HEK293 (cell line): ENCODE results near the gene ICE1.
"Not testable (repeated sequence)": the region's sequence is repeated elsewhere in the genome, so short reads cannot be mapped to it uniquely, and the experiment has no call there.

Source experiments
- CTCF ChIA-PET: fragments of 350-600 bp; formaldehyde crosslinking; extraction: SDS; loops from one replicate; lab custom pipeline; 2021; ENCODE audit warnings: antibody characterized with exemption; lab: Yijun Ruan, JAX
- POLR2A ChIA-PET: fragments of 300-600 bp; formaldehyde crosslinking; extraction: SDS; loops from one replicate; lab custom pipeline; 2020; ENCODE audit warnings: antibody characterized with exemption, inconsistent platforms; lab: Yijun Ruan, JAX
- H3K27ac ChIP-seq: fragments of 200-500 bp; sonication (Bioruptor generic); 2 replicates; pipeline ENCODE4 v1.5.1; 2014; ENCODE audit warnings: low read depth, low read length, control low read depth, inconsistent platforms; ENCODE audit errors: extremely low read depth
- H3K36me3 ChIP-seq, 2 experiments: fragments of 200-500 bp in 1 of 2; sonication (Bioruptor generic) in 1 of 2; 1 replicate in 1 of 2; 2 replicates in 1 of 2; pipeline ENCODE4 v1.5.1; 2014 to 2017; ENCODE audit warnings: inconsistent platforms in 2 of 2, low read length in 2 of 2; ENCODE audit not compliant: control insufficient read depth in 2 of 2, insufficient read depth in 1 of 2
- H3K4me1 ChIP-seq: fragments of 200-500 bp; sonication (Bioruptor generic); 2 replicates; pipeline ENCODE4 v1.5.1; 2014; ENCODE audit warnings: mild to moderate bottlenecking, low read length, inconsistent platforms; ENCODE audit not compliant: control insufficient read depth, insufficient read depth
- H3K4me3 ChIP-seq: 2 replicates; pipeline ENCODE4 v1.5.1; 2011; ENCODE audit warnings: low read depth, mild to moderate bottlenecking, control low read depth, low read length, moderate library complexity
- H3K9me3 ChIP-seq: fragments of 200-500 bp; sonication (Bioruptor generic); 2 replicates; pipeline ENCODE4 v1.5.1; 2014; ENCODE audit warnings: low read depth, low read length, inconsistent platforms; ENCODE audit not compliant: control insufficient read depth, insufficient read depth
- CTCF ChIP-seq: fragments of 450-650 bp; formaldehyde crosslinking; IDR thresholded peaks from 2 replicates; pipeline ENCODE4 v1.5.1; 2016; ENCODE audit warnings: missing biosample characterization, missing genetic modification characterization
- FEZF1 ChIP-seq: fragments of 450-650 bp; formaldehyde crosslinking; IDR thresholded peaks from 2 replicates; pipeline ENCODE4 v1.5.1; 2016; ENCODE audit warnings: missing biosample characterization, missing genetic modification characterization
- ZBTB49 ChIP-seq: fragments of 450-650 bp; formaldehyde crosslinking; IDR thresholded peaks from 2 replicates; pipeline ENCODE4 v1.5.1; 2016; ENCODE audit warnings: missing biosample characterization, missing genetic modification characterization, low read depth
- ZNF10 ChIP-seq: fragments of 450-650 bp; formaldehyde crosslinking; IDR thresholded peaks from 2 replicates; pipeline ENCODE4 v1.5.1; 2017; ENCODE audit warnings: missing biosample characterization, missing genetic modification characterization
- ZNF140 ChIP-seq: fragments of 450-650 bp; formaldehyde crosslinking; IDR thresholded peaks from 2 replicates; pipeline ENCODE4 v1.5.1; 2016; ENCODE audit warnings: missing biosample characterization, missing genetic modification characterization
- ZNF239 ChIP-seq: fragments of 450-650 bp; formaldehyde crosslinking; IDR thresholded peaks from 2 replicates; pipeline ENCODE4 v1.5.1; 2016; ENCODE audit warnings: missing biosample characterization, missing genetic modification characterization
- ZNF423 ChIP-seq: fragments of 450-650 bp; formaldehyde crosslinking; IDR thresholded peaks from 2 replicates; pipeline ENCODE4 v1.5.1; 2016; ENCODE audit warnings: missing biosample characterization, missing genetic modification characterization
- ZNF585B ChIP-seq: fragments of 450-650 bp; formaldehyde crosslinking; IDR thresholded peaks from 2 replicates; pipeline ENCODE4 v1.5.1; 2016; ENCODE audit warnings: missing biosample characterization, missing genetic modification characterization

The ICE1 gene

GRCh38 chr5:5386329-5386728, 36.1 kb upstream of the ICE1 start:
- Histone ChIP-seq H3K4me3 (no peak overlapping the region), H3K9me3 (no peaks in the 10 kb centered on the region), H3K36me3 (no peaks in the 10 kb centered on the region), H3K4me1 (peaks cover 11% of the 10 kb centered on the region), H3K27ac (no peak overlapping the region)
- ChIA-PET POLR2A (interaction anchor here (1.0 kb wide), 1 partner anchor 36 kb away, joined by 4 read pairs; the partner anchor contains the start of gene ICE1), CTCF (interaction anchor here (1.0 kb wide), 1 partner anchor 21 kb away, joined by 4 read pairs; no protein-coding TSS in a partner anchor)
- TF ChIP-seq CTCF (tag by site-specific recombination) (no peak), ZNF10 (tag by site-specific recombination) (peak; percentile 98)

- no peak overlapping the region for H3K27ac ChIP-seq
- no peak overlapping the region for H3K4me3 ChIP-seq
- no peaks in the 10 kb centered on the region for H3K9me3 ChIP-seq
- ChIA-PET POLR2A (interaction anchor here (1.0 kb wide), 1 partner anchor 36 kb away, joined by 4 read pairs; the partner anchor contains the start of gene ICE1), CTCF (interaction anchor here (1.0 to 1.4 kb wide), 2 partner anchors 8 to 22 kb away, joined by 4 to 5 read pairs; no protein-coding TSS in a partner anchor)
- peaks cover 11% of the 10 kb centered on the region for H3K4me1 ChIP-seq
- TF ChIP-seq ZNF585B (tag by site-specific recombination) (no peak), ZNF423 (tag by site-specific recombination) (no peak), ZNF239 (tag by site-specific recombination) (peak; percentile 97)
- H3K36me3 ChIP-seq = no peaks in the 10 kb centered on the region
Measured at GRCh38 chr5:5387192-5387591, 35.3 kb upstream of the ICE1 start.

GRCh38 chr5:5387777-5388176, 34.7 kb upstream of the ICE1 start:
- CTCF ChIA-PET = interaction anchor here (1.4 kb wide), 1 partner anchor 8 kb away, joined by 5 read pairs; no protein-coding TSS in a partner anchor
- Histone ChIP-seq H3K36me3 (no peaks in the 10 kb centered on the region), H3K4me3 (no peak overlapping the region)
- POLR2A ChIA-PET = no interaction called here
- TF ChIP-seq FEZF1 = peak; percentile 17; the same call in 1 of the 2 replicates
- TF ChIP-seq ZBTB49 (tag by site-specific recombination) = no peak
- TF ChIP-seq ZNF140 (tag by site-specific recombination) = no peak
- TF ChIP-seq, all 188 proteins: peak for 1
- peaks cover 11% of the 10 kb centered on the region for H3K4me1 ChIP-seq
- H3K9me3 ChIP-seq = no peaks in the 10 kb centered on the region
- H3K27ac ChIP-seq = no peak overlapping the region

- peaks cover 11% of the 10 kb centered on the region for H3K4me1 ChIP-seq
- H3K4me3 ChIP-seq, CTCF ChIA-PET, H3K36me3 ChIP-seq, H3K27ac ChIP-seq, POLR2A ChIA-PET, H3K9me3 ChIP-seq: not testable (repeated sequence)
Measured at GRCh38 chr5:5390121-5390869, 32.2 kb upstream of the ICE1 start.

- H3K4me1 ChIP-seq, H3K4me3 ChIP-seq, H3K36me3 ChIP-seq, H3K9me3 ChIP-seq, H3K27ac ChIP-seq: not testable (repeated sequence)
- ChIA-PET CTCF (interaction anchor here (1.4 kb wide), 1 partner anchor 250 kb away, joined by 12 read pairs; no protein-coding TSS in a partner anchor), POLR2A (interaction anchor here (0.6 kb wide), 1 partner anchor 133 kb away, joined by 4 read pairs; no protein-coding TSS in a partner anchor)
Measured at GRCh38 chr5:5392504-5392903, 30.0 kb upstream of the ICE1 start.
